ENCODE data around the gene PPM1H. TPM values are rescaled to one million over a fixed set of nuclear protein-coding genes. Genes with fewer than 3 reads are reported as not detected.

The PPM1H gene
- total RNA-seq, 1 donor from 2014 or later, result not detected

DNA sequence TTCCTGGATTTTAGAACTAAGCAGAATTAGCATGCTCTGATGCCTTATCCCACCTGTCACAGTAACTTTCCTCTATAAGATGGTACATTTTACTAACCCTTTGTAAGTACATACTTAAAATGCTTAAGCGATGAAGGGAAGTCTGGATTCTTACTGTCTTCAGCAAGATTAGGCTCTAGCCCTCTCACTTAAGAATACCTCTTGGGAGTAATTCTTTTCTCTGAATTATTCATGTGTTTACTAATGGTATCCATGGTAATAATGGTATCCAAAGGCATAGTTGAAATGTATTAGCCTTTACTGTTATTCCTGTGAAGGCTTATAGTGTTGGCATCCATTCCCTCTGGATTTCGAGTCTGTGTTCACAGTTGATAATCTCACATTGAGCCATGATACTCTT is 291.5 kb downstream of the PPM1H start:
- Mint-ChIP-seq H3K4me1 (ENCODE audit: low read depth) (peaks cover 11% of the 10 kb centered on the region), H3K27me3 (ENCODE audit: low read depth) (peaks cover 7% of the 10 kb centered on the region), H3K4me3 (ENCODE audit: low read depth) (no peak overlapping the region), H3K27ac (no peak overlapping the region), H3K36me3 (ENCODE audit: low read depth) (no peaks in the 10 kb centered on the region), H3K9me3 (no peaks in the 10 kb centered on the region)
- DNase-seq (ENCODE audit: low spot score), result no peak
- intact Hi-C loops (cut with micrococcal nuclease), result loop anchor here (5.0 kb wide), 1 partner anchor 149 kb away; no protein-coding TSS in a partner anchor

DNA sequence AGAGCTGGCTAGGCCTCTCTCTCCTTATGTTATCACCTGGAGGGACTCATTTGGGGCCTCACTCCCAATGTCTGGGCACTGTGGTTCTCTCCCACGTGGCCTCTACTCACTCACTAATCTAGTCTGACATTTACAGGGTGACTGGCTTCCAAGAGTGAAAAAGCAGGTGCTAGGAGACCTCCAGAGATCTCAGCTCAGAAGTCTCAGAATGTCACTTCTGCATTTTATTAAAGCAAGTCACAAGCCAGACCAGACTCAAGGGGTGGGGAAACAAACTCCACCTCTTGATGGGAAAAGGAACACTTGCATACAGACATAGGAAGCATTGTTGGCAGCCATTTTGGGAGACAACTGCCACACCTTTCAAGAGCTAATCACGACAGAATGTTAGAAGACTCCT is 292.5 kb downstream of the PPM1H start:
- intact Hi-C loops (cut with micrococcal nuclease), result loop anchor here (5.0 kb wide), 1 partner anchor 150 kb away; no protein-coding TSS in a partner anchor

DNA sequence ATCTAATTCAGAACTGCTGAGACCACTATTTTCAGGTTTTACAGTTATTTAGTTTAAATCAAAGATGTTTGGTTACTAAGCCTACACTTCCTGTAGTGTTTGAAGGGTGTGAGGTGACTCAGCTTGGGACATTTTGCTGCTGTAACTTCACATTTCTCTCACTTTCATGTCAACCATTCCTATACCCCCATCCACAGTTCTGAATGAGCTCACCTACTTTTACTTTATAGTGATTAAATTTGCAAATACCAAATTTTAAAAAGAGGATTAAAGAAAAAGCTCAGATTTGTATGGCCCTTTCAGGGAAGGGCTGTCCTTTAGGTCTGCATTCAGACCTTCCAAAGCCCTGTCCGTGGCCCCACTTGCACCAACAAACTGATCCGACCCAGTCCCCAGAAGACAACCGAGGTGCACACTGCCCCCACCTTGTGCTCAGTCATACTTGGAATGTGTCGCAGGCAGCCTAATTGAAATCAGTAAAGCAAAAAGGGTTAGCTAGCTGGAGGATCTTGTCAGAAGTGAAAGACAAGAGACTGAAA is 294.0 kb downstream of the PPM1H start:
- H3K4me1 Mint-ChIP-seq (ENCODE audit: low read depth), result peaks cover 11% of the 10 kb centered on the region
- H3K4me3 Mint-ChIP-seq (ENCODE audit: low read depth), result peak overlapping the region; percentile 1
- H3K9me3 Mint-ChIP-seq, result no peaks in the 10 kb centered on the region
- no peak for DNase-seq (ENCODE audit: low spot score)
- no peaks in the 10 kb centered on the region for H3K36me3 Mint-ChIP-seq (ENCODE audit: low read depth)
- H3K27me3 Mint-ChIP-seq (ENCODE audit: low read depth), result peaks cover 17% of the 10 kb centered on the region
- intact Hi-C loops (cut with micrococcal nuclease), result loop anchor here (1.0 to 5.0 kb wide), 3 partner anchors 39 to 151 kb away; no protein-coding TSS in a partner anchor
- peak overlapping the region; percentile 75 for H3K27ac Mint-ChIP-seq

More for the DNA sequence above, 292.5 kb downstream of the PPM1H start:
- Mint-ChIP-seq H3K27ac (no peak overlapping the region), H3K36me3 (ENCODE audit: low read depth) (no peaks in the 10 kb centered on the region), H3K4me3 (ENCODE audit: low read depth) (no peak overlapping the region), H3K4me1 (ENCODE audit: low read depth) (peaks cover 11% of the 10 kb centered on the region), H3K9me3 (no peaks in the 10 kb centered on the region), H3K27me3 (ENCODE audit: low read depth) (peaks cover 7% of the 10 kb centered on the region)
- no peak for DNase-seq (ENCODE audit: low spot score)

DNA sequence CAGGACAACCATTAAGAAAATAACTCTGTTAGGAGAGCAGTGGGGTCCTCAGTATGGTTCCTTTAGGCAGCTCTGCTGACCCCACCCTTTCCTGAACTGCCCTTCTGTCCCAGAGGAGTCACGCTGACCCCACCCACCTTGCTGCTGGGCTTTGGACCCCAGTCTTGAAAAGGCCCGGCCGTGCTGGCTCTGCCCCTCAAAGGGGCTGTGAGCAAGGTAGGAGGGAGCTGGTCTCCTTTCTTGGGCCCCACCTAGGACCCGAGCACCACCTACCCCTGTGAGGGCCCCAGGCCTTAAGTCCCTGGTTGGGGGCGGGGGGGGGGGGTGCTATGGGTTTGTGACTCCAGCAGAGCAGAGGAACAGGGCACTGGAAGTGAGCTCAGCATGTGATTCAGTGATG is 297.3 kb downstream of the PPM1H start:
- no peak for DNase-seq (ENCODE audit: low spot score)
- H3K27me3 Mint-ChIP-seq (ENCODE audit: low read depth), result peaks cover 38% of the 10 kb centered on the region
- intact Hi-C loops (cut with micrococcal nuclease), result no loop called here
- H3K36me3 Mint-ChIP-seq (ENCODE audit: low read depth), result no peaks in the 10 kb centered on the region
- H3K4me1 Mint-ChIP-seq (ENCODE audit: low read depth), result peaks cover 11% of the 10 kb centered on the region
- H3K4me3 Mint-ChIP-seq (ENCODE audit: low read depth), result no peak overlapping the region
- H3K9me3 Mint-ChIP-seq, result no peaks in the 10 kb centered on the region
- no peak overlapping the region for H3K27ac Mint-ChIP-seq

DNA sequence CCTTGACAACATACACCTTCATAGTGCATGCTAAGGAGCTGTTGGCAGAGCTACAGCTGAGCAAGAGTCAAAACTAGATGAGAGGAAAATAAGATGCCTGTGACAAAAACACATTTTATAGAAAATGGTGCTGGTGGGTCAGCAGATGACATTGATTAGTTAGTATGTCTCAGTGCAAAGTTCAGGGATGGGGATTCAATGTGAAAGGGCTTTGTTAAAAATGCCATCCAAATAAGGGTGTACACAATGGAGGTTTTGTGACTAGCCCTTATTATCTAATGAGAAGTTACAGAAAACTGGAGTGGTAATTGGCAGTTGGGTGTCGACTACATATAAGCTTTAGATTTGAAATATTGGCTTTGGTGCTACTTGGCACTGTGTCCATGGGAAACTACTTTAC is 299.3 kb downstream of the PPM1H start:
- Mint-ChIP-seq H3K36me3 (ENCODE audit: low read depth) (no peaks in the 10 kb centered on the region), H3K4me1 (ENCODE audit: low read depth) (peaks cover 5% of the 10 kb centered on the region), H3K9me3 (no peaks in the 10 kb centered on the region), H3K4me3 (ENCODE audit: low read depth) (no peak overlapping the region), H3K27ac (no peak overlapping the region), H3K27me3 (ENCODE audit: low read depth) (peaks cover 56% of the 10 kb centered on the region)
- no peak for DNase-seq (ENCODE audit: low spot score)
- intact Hi-C loops (cut with micrococcal nuclease), result no loop called here

DNA sequence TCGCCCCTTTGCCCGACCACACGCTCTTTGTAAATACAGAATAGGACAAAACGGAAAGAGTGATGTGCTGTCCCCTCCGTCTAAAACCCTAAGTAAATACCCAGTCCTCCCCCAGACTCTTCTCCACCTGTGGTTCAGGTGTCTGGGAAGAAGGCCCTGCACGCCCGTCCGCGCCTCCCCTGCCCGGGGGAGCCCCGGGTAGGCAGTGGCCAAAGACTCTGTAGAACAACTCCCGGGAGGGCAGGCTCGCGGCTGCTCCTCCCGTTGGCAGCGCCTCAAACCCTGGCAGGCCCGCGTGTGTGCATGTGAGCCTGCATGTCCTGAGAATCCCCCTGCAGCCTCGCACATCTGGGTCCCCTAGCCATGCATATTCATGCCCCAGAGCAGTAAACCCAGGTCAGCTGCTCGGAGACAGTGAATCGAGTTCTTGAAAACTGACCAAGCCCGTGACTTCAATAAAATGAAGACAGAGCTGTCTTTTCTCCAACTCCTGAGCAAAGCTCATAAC is 302.5 kb downstream of the PPM1H start:
- H3K27ac Mint-ChIP-seq, result no peak overlapping the region
- no peaks in the 10 kb centered on the region for H3K36me3 Mint-ChIP-seq (ENCODE audit: low read depth)
- peak overlapping the region; percentile 63 for H3K4me3 Mint-ChIP-seq (ENCODE audit: low read depth)
- peaks cover 79% of the 10 kb centered on the region for H3K27me3 Mint-ChIP-seq (ENCODE audit: low read depth)
- H3K4me1 Mint-ChIP-seq (ENCODE audit: low read depth), result peaks cover 5% of the 10 kb centered on the region
- intact Hi-C loops (cut with micrococcal nuclease), result no loop called here
- H3K9me3 Mint-ChIP-seq, result no peaks in the 10 kb centered on the region
- no peak for DNase-seq (ENCODE audit: low spot score)

DNA sequence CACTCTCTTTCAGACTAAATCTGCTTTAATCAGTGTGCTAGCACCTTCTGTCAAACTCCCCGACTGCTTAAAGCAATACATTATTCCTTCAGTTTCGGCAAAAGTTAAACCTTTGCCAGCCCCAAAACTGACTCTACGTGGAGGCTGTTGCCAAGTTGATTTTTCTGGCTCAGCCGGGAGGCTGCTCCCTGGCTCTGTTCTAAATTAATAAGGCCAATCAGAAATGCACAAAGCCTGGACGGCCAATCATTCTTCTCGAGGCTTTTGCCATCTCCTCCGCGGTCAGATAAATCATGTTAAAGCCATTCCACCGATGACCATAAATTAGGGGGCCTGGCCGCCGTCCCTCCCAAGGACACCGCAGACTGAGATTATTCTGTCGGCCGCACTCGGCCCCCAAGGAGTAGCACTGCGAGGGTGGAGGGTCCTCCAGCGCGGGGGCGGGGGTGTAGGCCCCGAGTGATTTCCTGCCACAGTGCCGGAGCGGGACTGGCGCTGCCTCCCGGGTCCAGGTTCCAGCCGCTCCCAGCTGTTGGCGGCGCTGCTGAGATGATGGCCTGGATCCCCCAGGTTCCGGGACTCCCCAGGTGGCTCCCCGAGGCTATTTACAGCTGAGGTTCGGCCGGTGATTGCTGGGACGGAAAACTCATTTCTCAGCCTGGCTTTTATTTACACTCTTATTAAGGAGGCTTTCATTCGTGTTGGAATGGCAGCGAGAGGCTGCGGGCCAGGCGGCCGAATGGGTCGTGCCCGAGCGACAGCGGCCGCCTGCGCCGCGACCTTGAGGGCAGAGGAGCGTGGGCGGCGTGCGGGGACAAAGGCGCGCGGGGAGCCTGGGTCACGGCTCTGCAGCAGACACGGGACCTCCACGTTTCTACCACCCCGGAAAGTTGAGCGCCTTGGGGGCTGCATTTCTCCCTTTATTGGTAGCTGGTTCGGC is 303.2 kb downstream of the PPM1H start:
- intact Hi-C loops (cut with micrococcal nuclease), result no loop called here
- Mint-ChIP-seq H3K4me3 (ENCODE audit: low read depth) (peak overlapping the region; percentile 63), H3K36me3 (ENCODE audit: low read depth) (no peaks in the 10 kb centered on the region), H3K27me3 (ENCODE audit: low read depth) (peaks cover 75% of the 10 kb centered on the region), H3K4me1 (ENCODE audit: low read depth) (peaks cover 5% of the 10 kb centered on the region), H3K27ac (no peak overlapping the region), H3K9me3 (no peaks in the 10 kb centered on the region)
- no peak for DNase-seq (ENCODE audit: low spot score)

DNA sequence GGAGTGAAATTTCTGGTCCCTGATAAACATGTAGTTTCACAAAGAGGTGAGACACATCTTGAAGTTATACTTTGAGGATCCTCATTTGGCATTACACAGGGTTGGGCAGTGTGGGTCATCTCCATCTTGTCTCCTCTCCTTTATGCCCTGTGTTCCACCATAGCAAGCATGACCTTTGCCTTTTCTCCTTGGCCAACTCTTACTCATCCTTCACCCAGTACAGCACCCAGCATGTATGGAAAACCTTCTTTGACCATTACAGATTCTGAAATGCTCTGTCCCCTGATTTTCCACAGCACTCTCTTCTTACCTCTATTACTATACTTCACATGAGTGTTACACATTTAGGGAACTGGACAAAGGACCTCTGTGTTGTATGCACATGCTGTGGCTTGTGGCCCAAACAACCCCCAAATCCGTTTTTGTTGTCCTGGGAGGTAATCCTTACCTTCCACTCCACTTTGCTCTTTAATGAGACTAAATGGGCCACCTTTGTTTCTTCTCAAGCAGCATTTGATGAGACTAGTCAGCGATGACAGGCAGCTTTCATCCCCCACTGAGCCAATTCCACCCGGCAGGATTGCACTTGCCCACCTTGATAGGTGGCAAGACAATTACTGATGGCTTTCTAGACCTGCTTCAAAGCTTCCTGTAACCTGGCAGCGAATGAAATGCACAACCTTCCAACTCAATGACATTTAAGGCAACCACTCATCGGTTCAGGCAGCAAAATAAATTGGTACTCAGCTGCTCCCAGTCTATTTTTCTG is 304.8 kb downstream of the PPM1H start:
- Mint-ChIP-seq H3K27me3 (ENCODE audit: low read depth) (peaks cover 69% of the 10 kb centered on the region), H3K4me1 (ENCODE audit: low read depth) (peaks cover 5% of the 10 kb centered on the region), H3K9me3 (no peaks in the 10 kb centered on the region), H3K36me3 (ENCODE audit: low read depth) (no peaks in the 10 kb centered on the region), H3K4me3 (ENCODE audit: low read depth) (no peak overlapping the region), H3K27ac (no peak overlapping the region)
- no peak for DNase-seq (ENCODE audit: low spot score)
- intact Hi-C loops (cut with micrococcal nuclease), result no loop called here

DNA sequence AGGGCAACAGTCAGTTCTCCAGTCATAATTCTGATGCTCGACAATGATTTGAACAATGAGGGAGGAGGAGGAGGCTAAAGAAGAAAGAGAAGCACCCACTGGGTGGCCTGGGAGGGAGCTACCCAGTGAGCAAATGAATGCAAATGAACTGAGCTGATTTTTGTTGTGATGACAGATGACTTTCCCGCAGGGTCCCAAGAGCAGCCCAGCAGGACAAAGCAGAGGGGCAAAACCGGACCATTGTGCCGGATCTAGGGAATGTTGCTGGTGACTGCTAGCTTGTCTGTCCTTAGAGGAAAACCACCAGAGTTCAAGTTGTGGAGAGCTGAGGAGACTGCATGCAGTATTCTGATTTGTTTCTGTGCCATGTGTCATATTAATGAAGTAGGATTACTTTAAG is 305.5 kb downstream of the PPM1H start:
- no peak overlapping the region for H3K27ac Mint-ChIP-seq
- no peak for DNase-seq (ENCODE audit: low spot score)
- peaks cover 64% of the 10 kb centered on the region for H3K27me3 Mint-ChIP-seq (ENCODE audit: low read depth)
- peaks cover 5% of the 10 kb centered on the region for H3K4me1 Mint-ChIP-seq (ENCODE audit: low read depth)
- no peaks in the 10 kb centered on the region for H3K36me3 Mint-ChIP-seq (ENCODE audit: low read depth)
- intact Hi-C loops (cut with micrococcal nuclease), result no loop called here
- no peaks in the 10 kb centered on the region for H3K9me3 Mint-ChIP-seq
- no peak overlapping the region for H3K4me3 Mint-ChIP-seq (ENCODE audit: low read depth)

DNA sequence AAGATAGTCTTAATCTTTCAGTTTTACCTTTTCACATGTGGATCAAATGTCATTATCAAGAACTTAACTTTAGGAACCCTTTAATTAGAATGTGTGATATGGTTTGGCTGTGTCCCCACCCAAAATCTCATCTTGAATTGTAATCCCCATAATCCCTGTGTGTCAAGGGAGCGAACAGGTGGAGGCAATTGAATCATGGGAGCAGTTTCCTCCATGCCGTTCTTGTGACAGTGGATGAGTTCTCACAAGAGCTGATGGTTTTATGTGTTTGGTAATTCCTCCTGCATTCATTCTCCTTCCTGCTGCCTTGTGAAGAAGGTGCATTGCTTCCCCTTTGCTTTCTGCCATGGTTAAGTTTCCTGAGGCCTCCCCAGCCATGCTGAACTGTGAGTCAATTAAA is 307.8 kb downstream of the PPM1H start:
- DNase-seq (ENCODE audit: low spot score), result no peak
- no peak overlapping the region for H3K4me3 Mint-ChIP-seq (ENCODE audit: low read depth)
- intact Hi-C loops (cut with micrococcal nuclease), result no loop called here
- H3K27ac Mint-ChIP-seq, result no peak overlapping the region
- H3K4me1 Mint-ChIP-seq (ENCODE audit: low read depth), result peaks cover 5% of the 10 kb centered on the region
- no peaks in the 10 kb centered on the region for H3K9me3 Mint-ChIP-seq
- peaks cover 44% of the 10 kb centered on the region for H3K27me3 Mint-ChIP-seq (ENCODE audit: low read depth)
- no peaks in the 10 kb centered on the region for H3K36me3 Mint-ChIP-seq (ENCODE audit: low read depth)

DNA sequence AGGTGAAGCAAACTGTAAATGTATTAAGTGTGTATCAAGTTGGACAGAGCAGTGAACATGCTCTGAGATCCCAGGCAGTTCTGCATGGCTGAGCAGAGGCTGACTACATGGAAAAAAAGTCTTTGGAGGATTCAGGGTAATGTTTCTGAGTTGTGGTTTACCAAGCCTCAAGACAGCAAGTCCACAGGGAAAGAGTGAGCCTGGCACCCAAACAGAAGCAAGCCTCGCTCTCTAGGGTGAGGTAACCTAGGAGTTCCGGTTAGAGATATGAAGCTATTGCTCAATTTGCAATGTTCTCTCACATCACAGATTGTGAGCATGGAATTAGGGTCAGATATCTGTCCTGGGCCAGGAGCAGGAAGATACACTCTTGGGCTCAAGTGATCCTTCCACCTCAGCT is 309.7 kb downstream of the PPM1H start:
- no peak for DNase-seq (ENCODE audit: low spot score)
- Mint-ChIP-seq H3K4me3 (ENCODE audit: low read depth) (no peak overlapping the region), H3K27me3 (ENCODE audit: low read depth) (peaks cover 33% of the 10 kb centered on the region), H3K9me3 (no peaks in the 10 kb centered on the region), H3K36me3 (ENCODE audit: low read depth) (no peaks in the 10 kb centered on the region), H3K27ac (no peak overlapping the region), H3K4me1 (ENCODE audit: low read depth) (no peaks in the 10 kb centered on the region)
- intact Hi-C loops (cut with micrococcal nuclease), result no loop called here

DNA sequence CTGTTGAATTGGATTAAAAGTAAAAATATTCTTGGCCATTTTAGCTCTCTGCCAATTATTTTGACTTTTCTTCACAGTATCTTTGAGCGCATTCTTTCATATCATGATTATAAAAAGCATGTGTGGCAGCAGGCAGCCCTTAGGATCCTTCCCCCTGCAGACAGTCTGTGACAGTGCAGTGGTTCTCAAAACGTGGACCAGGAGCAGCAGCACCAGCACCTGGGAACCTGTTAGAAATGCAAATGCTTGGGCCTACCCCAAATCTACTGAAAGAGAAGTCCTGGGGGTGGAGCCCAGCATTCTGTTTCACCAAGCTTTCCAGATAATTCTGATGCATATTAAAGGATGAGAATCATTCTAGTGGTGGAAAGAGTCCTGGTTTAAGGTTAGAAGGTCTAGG is 312.8 kb downstream of the PPM1H start:
- DNase-seq (ENCODE audit: low spot score), result no peak
- intact Hi-C loops (cut with micrococcal nuclease), result no loop called here
- Mint-ChIP-seq H3K27me3 (ENCODE audit: low read depth) (peaks cover 17% of the 10 kb centered on the region), H3K36me3 (ENCODE audit: low read depth) (no peaks in the 10 kb centered on the region), H3K27ac (no peak overlapping the region), H3K4me1 (ENCODE audit: low read depth) (no peaks in the 10 kb centered on the region), H3K4me3 (ENCODE audit: low read depth) (no peak overlapping the region), H3K9me3 (no peaks in the 10 kb centered on the region)
